GM10266 (cell line): Measurements from ENCODE around the gene SPACDR.
"Not testable (repeated sequence)": the region's sequence is repeated elsewhere in the genome, so short reads cannot be mapped to it uniquely, and the experiment has no call there.

Experiments used
- DNase-seq: peaks from one replicate; pipeline ENCODE4 v3.0.0; 2012; ENCODE audit errors: extremely low spot score
- TF ChIP-seq, protein P1 (sequence below): IDR thresholded peaks from 2 replicates; pipeline ENCODE4 v1.5.1; 2012; ENCODE audit warnings: mild to moderate bottlenecking, low read depth; ENCODE audit not compliant: control insufficient read depth, insufficient read depth; ENCODE audit errors: missing control alignments

The SPACDR gene

DNA sequence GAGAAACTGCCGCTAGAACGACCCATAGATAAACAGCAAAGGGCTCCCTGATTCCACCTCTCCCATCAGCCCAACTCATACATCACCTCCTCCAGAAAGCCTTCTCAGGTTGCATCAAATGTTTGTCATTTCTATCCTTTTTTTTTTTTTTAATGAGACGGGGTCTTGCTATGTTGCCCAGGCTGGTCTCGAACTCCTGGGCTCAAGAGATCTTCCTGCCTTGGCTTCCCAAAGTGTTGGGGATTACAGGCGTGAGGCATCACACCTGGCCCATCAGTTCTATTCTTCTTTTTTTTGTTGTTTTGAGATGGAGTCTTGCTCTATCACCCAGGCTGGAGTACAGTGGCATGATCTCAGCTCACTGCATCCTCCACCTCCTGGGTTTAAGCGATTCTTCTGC lies 7.0 kb downstream of the SPACDR start:
- DNase-seq = no peak
- TF ChIP-seq, protein P1, sequence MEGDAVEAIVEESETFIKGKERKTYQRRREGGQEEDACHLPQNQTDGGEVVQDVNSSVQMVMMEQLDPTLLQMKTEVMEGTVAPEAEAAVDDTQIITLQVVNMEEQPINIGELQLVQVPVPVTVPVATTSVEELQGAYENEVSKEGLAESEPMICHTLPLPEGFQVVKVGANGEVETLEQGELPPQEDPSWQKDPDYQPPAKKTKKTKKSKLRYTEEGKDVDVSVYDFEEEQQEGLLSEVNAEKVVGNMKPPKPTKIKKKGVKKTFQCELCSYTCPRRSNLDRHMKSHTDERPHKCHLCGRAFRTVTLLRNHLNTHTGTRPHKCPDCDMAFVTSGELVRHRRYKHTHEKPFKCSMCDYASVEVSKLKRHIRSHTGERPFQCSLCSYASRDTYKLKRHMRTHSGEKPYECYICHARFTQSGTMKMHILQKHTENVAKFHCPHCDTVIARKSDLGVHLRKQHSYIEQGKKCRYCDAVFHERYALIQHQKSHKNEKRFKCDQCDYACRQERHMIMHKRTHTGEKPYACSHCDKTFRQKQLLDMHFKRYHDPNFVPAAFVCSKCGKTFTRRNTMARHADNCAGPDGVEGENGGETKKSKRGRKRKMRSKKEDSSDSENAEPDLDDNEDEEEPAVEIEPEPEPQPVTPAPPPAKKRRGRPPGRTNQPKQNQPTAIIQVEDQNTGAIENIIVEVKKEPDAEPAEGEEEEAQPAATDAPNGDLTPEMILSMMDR = no peak

DNA sequence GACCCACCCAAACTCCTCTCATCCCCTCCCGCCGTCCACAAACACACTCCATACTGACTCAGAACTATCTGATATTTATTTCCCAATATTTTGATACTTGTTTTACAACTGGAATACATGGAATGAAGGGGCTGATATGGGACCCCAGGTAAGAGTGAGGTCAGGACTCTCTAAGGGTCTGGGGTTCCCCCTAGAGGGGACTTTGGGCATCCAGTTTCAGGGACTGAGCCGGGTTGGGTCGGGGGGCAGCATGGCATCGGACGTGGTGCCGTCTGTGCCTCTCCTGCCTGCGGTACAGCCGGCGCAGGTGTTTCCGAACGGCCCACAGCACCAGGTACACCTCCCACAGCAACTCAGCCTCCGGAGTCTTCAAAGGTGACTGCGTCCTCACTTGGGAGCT lies 7.5 kb downstream of the SPACDR start:
- DNase-seq = no peak
- TF ChIP-seq, protein P1 = no peak

DNA sequence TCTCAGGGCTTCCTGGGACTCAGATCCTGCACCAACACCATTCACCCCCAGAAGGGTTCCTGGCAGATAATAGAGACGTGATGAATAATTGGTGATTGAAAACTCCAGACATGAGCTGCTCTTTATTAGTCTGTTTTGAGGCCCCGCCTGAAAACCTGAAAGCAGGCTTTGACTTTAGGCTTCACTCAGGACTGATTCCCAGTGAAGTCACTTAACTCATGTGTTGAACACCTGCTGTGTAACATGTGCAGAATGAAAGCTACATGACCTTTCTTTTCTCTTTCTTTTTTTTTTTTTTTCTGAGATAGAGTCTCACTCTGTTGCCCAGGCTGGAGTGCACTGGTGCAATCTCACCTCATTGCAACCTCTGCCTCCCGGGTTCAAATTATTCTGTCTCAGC lies 8.9 kb downstream of the SPACDR start:
- no peak for DNase-seq
- TF ChIP-seq, protein P1 = no peak

DNA sequence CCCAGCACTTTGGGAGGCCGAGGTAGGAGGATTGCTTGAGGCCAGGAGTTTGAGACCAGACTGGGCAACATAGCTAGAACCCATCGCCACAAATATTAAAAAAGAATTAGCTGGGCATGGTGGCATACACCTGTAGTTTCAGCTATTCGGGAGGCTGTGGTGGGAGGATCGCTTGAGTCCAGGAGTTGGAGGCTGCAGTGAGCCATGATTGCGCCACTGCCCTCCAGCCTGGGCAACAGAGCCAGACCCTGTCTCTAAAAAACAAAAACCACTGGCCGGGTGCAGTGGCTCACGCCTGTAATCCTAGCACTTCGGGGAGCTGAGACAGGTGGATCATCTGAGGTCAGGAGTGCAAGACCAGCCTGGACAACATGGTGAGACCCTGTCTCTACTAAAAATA lies 10.2 kb downstream of the SPACDR start:
- DNase-seq = not testable (repeated sequence)

DNA sequence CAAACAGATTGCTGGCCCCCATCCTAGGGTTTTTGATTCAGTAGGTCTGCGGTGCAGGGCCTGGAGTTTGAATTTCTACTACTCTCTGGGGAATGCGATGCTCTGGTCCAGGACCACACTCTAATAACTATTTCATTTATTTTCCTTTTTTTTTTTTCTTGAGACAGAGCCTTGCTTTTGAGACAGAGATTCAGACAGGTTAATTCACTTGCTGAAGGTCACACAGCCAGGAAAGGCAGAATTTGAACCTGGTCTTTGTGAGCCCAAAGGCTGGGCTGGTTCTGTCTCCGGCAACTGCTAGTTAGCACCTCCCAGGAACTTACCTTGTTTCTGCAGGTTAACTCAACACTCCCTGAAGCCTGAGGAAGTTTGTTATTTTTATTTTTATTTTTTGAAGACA lies 11.5 kb downstream of the SPACDR start:
- no peak for DNase-seq
- TF ChIP-seq, protein P1 = no peak

DNA sequence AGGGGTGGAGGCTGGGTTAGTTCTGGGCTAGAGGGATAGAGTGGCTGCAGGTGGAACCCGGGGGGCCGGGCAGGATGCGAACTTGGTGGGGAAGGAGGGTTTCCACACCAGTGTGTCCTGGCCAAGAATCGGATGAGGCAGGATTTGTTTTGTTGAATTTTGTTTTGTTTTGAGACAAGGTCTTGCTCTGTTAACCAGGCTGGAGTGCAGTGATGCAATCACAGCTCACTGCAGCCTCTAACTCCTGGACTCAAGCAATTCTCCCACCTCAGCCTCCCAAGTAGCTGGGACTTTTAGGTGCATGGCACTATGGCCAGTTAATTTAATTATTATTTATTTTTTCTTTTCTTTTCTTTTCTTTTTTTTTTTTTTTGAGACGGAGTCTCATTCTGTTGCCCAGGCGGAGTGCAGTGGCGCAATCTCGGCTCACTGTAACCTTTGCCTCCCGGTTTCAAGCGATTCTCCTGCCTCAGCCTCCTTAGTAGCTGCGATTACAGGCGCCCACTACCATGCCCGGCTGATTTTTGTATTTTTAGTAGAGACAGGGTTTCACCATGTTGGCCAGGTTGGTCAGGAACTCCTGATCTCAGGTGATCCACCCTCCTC lies 14.8 kb downstream of the SPACDR start:
- TF ChIP-seq, protein P1 = no peak
- no peak for DNase-seq

DNA sequence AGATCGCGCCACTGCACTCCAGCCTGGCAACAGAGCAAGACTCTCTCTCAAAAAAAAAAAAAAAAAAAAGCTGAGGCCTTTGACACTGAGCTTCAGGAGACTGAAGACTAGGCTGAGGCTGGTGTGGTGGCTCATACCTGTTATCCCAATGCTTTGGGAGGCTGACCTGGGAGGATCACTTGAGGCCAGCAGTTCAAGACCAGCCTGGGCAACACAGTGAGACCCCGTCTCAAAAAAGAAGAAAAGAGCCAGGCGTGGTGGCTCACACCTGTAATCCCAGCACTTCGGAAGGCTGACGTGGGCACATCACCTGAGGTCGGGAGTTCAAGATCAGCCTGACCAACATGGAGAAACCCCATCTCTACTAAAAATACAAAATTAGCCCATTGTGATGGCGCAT lies 16.7 kb downstream of the SPACDR start:
- not testable (repeated sequence) for DNase-seq

DNA sequence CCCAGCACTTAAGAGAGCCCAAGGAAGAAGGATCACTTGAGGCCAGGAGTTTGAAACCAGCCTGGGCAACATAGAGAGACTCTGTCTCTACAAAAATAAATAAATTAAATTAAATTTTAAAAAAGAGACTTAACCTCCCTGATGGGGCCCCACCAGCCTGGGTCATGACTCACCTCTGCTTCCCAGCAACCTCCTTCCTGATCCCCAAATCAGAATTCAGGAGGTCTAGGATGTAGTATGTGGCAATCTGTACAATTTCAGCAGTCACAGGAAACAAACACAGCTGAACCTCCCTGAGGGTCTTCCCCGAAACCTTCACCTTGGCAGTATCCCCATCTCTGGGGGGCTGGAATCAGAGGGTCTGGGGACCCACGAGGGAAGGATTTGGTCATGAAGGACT lies 18.0 kb downstream of the SPACDR start:
- TF ChIP-seq, protein P1 = no peak
- DNase-seq = no peak
